GM12865 (cell line): ENCODE results near the gene PPARG.

Source experiments
- DNase-seq: peaks from one replicate; pipeline ENCODE4 v3.0.0; 2010; ENCODE audit warnings: low read depth
- H3K4me3 ChIP-seq: 2 replicates; pipeline ENCODE4 v1.5.1; 2011; ENCODE audit warnings: mild to moderate bottlenecking, low read depth, low read length, control low read depth
- CTCF ChIP-seq: IDR thresholded peaks from 2 replicates; pipeline ENCODE4 v1.5.1; 2011; ENCODE audit warnings: low read length, control low read depth, low read depth, inconsistent platforms; ENCODE audit not compliant: insufficient read depth; ENCODE audit errors: missing control alignments

The PPARG gene

GRCh38 chr3:12479919-12480427 lies 191.1 kb downstream of the PPARG start:
- no peak overlapping the region for H3K4me3 ChIP-seq
- DNase-seq, result peak; percentile 62
- TF ChIP-seq CTCF, result peak; percentile 61

- TF ChIP-seq CTCF, result no peak
- H3K4me3 ChIP-seq, result peak overlapping the region; percentile 82
- DNase-seq, result no peak
Observed at GRCh38 chr3:12483410-12483809, 194.5 kb downstream of the PPARG start.

- peak overlapping the region; percentile 82 for H3K4me3 ChIP-seq
- DNase-seq, result no peak
- no peak for TF ChIP-seq CTCF
Observed at GRCh38 chr3:12483872-12484197, 195.0 kb downstream of the PPARG start.
